PC-3 (cell line): Measurements from ENCODE around the gene SMARCAL1. TPM values are rescaled to one million over a fixed set of nuclear protein-coding genes. Genes with fewer than 3 reads are reported as not detected.

Experiments used
- ATAC-seq: fragments of 200-7000 bp; cut with Tn5 transposase; 2 replicates; pipeline ENCODE4 v1.9.1; 2020; ENCODE audit warnings: mild to moderate bottlenecking, moderate library complexity
- BruUV-seq: library from RNA; stranded (reverse); fragments of 400-500 nt; replicated peaks from 2 replicates; lab custom pipeline; 2021; lab: Mats Ljungman, UMichigan
- CTCF ChIA-PET: fragments of 300-600 bp; sonication (Branson Sonifier 250); formaldehyde crosslinking; loops from one replicate; lab custom pipeline; 2022; ENCODE audit warnings: antibody characterized with exemption; lab: Charles Lee
- POLR2A ChIA-PET: fragments of 300-600 bp; sonication (Branson Sonifier 250); formaldehyde crosslinking; loops from one replicate; lab custom pipeline; 2022; ENCODE audit warnings: antibody characterized with exemption; ENCODE audit not compliant: unreplicated experiment; lab: Charles Lee
- DNase-seq: peaks from one replicate; pipeline ENCODE4 v3.0.0-alpha.2; 2015
- H2AFZ ChIP-seq: fragments of 300-600 bp; sonication (generic); 2 replicates; pipeline ENCODE4 v1.6.0; 2016; ENCODE audit warnings: antibody characterized with exemption, low read length
- H3F3A ChIP-seq: fragments of 300-600 bp; sonication (generic); one replicate; pipeline ENCODE4 v1.6.0; 2017; ENCODE audit warnings: antibody characterized with exemption, low read length, control low read depth, mild to moderate bottlenecking; ENCODE audit not compliant: unreplicated experiment
- H3K27ac ChIP-seq: fragments of 300-600 bp; sonication (generic); 2 replicates; pipeline ENCODE4 v1.5.1; 2016; ENCODE audit warnings: mild to moderate bottlenecking, low read length
- H3K27me3 ChIP-seq: fragments of 300-600 bp; sonication (generic); 2 replicates; pipeline ENCODE4 v1.6.1; 2016; ENCODE audit warnings: low read length, mixed read lengths
- H3K36me3 ChIP-seq: fragments of 300-600 bp; sonication (generic); 2 replicates; pipeline ENCODE4 v1.6.1; 2016; ENCODE audit warnings: low read depth, mixed run types, low read length, mixed read lengths
- H3K4me1 ChIP-seq: fragments of 300-600 bp; sonication (generic); 2 replicates; pipeline ENCODE4 v1.5.1; 2016; ENCODE audit warnings: low read length; ENCODE audit not compliant: insufficient read depth
- H3K4me2 ChIP-seq: fragments of 300-600 bp; sonication (generic); 2 replicates; pipeline ENCODE4 v1.6.0; 2016; ENCODE audit warnings: low read length
- H3K4me3 ChIP-seq: fragments of 300-600 bp; sonication (generic); 2 replicates; pipeline ENCODE4 v1.5.1; 2016; ENCODE audit warnings: mild to moderate bottlenecking, low read length, mixed read lengths
- H3K79me2 ChIP-seq: fragments of 300-600 bp; sonication (generic); 2 replicates; pipeline ENCODE4 v1.6.1; 2017; ENCODE audit warnings: low read length, mixed read lengths
- H3K9ac ChIP-seq: fragments of 300-600 bp; sonication (generic); 2 replicates; pipeline ENCODE4 v1.6.0; 2016; ENCODE audit warnings: mild to moderate bottlenecking, low read length
- H3K9me2 ChIP-seq: fragments of 300-600 bp; sonication (generic); replicated peaks from 2 replicates; pipeline ENCODE4 v1.6.1; 2016; ENCODE audit warnings: mixed run types, low read length, mixed read lengths
- H3K9me3 ChIP-seq: fragments of 300-600 bp; sonication (generic); 2 replicates; pipeline ENCODE4 v1.6.1; 2016; ENCODE audit warnings: low read length, mixed read lengths
- H4K20me1 ChIP-seq: fragments of 300-600 bp; sonication (generic); 2 replicates; pipeline ENCODE4 v1.6.1; 2016; ENCODE audit warnings: low read length, mixed read lengths
- EZH2 ChIP-seq: fragments of 300-600 bp; sonication (generic); IDR thresholded peaks from one replicate; pipeline ENCODE4 v1.6.1; 2017; ENCODE audit warnings: antibody characterized with exemption, mild to moderate bottlenecking, low read length; ENCODE audit not compliant: unreplicated experiment
- EZH2phosphoT487 ChIP-seq: fragments of 300-600 bp; sonication (generic); IDR thresholded peaks from 2 replicates; pipeline ENCODE4 v1.6.1; 2018; ENCODE audit warnings: mild to moderate bottlenecking, antibody characterized with exemption, low read length, borderline replicate concordance
- intact Hi-C: fragments of 100-400 bp; cut with micrococcal nuclease; formaldehyde crosslinking; loops from 2 replicates; pipeline ENCODE4 v1.9.0; 2023
- total RNA-seq: library from RNA; depleted of rRNA; stranded (reverse); fragments of >200 nt; gene quantifications from 2 replicates; pipeline ENCODE4 v1.2.3, GENCODE V29; 2014
- TF ChIP-seq, protein P1 (sequence below): fragments of 300-600 bp; sonication (generic); conservative IDR thresholded peaks from 2 replicates; pipeline ENCODE4 v1.5.1; 2017; ENCODE audit warnings: antibody characterized with exemption, low read depth, mild to moderate bottlenecking, low read length

Gene SMARCAL1
- total RNA-seq, 1 experiment from 2014 or later: 8.3 TPM

DNA sequence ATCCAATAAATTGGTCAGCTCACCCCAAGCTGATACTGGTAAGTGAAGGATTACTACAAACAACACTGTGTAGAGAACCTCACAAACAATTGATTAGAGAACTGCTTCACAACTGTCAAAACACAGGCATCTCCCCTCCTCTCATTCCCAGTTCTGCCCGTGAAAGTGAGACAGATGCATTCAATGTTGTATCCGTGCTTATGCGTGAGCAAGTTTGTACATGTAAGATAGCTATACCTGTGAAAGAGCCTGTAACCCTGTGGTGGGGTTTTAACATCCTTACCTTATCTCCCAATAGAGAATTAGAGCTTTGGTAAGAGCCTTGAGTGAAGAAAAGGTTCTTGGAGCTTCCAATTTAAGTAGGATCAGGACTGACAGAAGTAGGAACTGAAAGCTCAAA is 49.1 kb upstream of the SMARCAL1 start:
- POLR2A ChIA-PET: no interaction called here
- H3K9me3 ChIP-seq: no peaks in the 10 kb centered on the region
- H3K36me3 ChIP-seq: no peaks in the 10 kb centered on the region
- H3K79me2 ChIP-seq: no peaks in the 10 kb centered on the region
- intact Hi-C loops: no loop called here
- H4K20me1 ChIP-seq: no peaks in the 10 kb centered on the region
- H3K4me3 ChIP-seq: no peak overlapping the region
- TF ChIP-seq EZH2: no peak
- TF ChIP-seq, protein P1, sequence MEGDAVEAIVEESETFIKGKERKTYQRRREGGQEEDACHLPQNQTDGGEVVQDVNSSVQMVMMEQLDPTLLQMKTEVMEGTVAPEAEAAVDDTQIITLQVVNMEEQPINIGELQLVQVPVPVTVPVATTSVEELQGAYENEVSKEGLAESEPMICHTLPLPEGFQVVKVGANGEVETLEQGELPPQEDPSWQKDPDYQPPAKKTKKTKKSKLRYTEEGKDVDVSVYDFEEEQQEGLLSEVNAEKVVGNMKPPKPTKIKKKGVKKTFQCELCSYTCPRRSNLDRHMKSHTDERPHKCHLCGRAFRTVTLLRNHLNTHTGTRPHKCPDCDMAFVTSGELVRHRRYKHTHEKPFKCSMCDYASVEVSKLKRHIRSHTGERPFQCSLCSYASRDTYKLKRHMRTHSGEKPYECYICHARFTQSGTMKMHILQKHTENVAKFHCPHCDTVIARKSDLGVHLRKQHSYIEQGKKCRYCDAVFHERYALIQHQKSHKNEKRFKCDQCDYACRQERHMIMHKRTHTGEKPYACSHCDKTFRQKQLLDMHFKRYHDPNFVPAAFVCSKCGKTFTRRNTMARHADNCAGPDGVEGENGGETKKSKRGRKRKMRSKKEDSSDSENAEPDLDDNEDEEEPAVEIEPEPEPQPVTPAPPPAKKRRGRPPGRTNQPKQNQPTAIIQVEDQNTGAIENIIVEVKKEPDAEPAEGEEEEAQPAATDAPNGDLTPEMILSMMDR: no peak
- no peak for TF ChIP-seq EZH2phosphoT487
- no peak overlapping the region for H3K9ac ChIP-seq
- peaks cover 6% of the 10 kb centered on the region; the same call in 1 of the 2 replicates for H3K27me3 ChIP-seq
- H2AFZ ChIP-seq: no peak overlapping the region
- peaks cover 11% of the 10 kb centered on the region for H3K4me1 ChIP-seq
- no TSS peak for BruUV-seq
- CTCF ChIA-PET: no interaction called here
- H3K4me2 ChIP-seq: no peak overlapping the region
- DNase-seq: no peak
- no peak for ATAC-seq
- no peaks in the 10 kb centered on the region for H3F3A ChIP-seq
- no peak overlapping the region for H3K27ac ChIP-seq
- no peaks in the 10 kb centered on the region for H3K9me2 ChIP-seq

DNA sequence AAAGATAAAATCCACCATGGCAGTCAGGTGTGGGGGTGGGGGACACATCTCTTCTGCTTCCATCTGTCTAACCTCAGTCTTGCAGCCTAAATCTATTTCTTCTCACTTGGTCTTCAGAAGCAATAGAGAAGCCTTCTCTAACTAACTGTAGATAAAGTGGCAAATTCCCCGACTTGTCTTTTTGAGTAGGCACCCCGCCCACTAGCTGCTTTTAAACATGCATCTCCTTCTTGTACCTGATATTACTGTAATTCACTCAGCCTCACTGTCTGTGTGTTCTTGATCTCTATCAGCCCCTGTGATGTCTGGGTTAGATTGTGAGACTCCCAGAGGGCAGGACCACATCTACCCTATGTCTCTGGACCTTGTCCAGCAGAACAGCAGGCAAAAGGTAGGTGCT is 46.8 kb upstream of the SMARCAL1 start:
- POLR2A ChIA-PET: no interaction called here

DNA sequence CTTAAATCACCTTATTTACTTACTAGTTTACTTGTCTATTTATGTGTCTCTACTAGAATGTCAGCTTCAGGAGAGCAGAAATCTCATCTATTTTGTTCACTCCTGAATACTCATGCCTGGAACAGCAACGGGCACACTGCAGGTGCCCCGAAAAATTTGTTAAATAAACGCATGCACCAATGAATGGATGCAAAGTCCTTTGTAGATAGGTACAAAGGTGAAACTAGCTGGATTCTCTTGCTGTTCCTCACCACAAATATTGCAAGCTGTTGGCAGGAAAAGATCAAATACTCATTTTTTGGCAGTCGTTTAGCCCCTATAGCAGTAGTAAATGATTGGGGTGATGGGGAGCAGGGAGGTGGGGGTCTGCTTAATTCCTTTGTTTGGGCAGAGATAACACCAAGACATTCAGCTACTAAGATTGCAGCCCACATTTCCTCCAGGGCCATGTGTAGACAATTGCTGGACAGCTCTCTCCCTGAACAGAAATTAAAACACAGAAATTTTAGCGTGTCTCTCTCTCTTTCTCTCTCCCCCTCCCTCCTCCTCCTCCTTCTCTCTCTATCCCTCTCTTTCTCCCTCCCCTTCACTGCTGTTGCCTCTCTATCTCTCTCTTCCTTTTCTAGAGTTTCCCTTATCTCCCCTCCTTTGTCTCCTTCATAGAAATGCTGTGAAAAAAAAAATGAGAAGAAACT is 45.4 kb upstream of the SMARCAL1 start:
- H3K36me3 ChIP-seq: no peaks in the 10 kb centered on the region
- H3K9me3 ChIP-seq: no peaks in the 10 kb centered on the region
- ChIA-PET CTCF (no interaction called here), POLR2A (no interaction called here)
- H3K4me3 ChIP-seq: no peak overlapping the region
- peak; percentile 11 for DNase-seq
- no peaks in the 10 kb centered on the region for H3K9me2 ChIP-seq
- TF ChIP-seq, protein P1: no peak
- TF ChIP-seq EZH2 (no peak), EZH2phosphoT487 (no peak)
- H4K20me1 ChIP-seq: no peaks in the 10 kb centered on the region
- no peak overlapping the region for H2AFZ ChIP-seq
- intact Hi-C loops: no loop called here
- no peak overlapping the region for H3K27ac ChIP-seq
- no peaks in the 10 kb centered on the region for H3K27me3 ChIP-seq
- no peak overlapping the region for H3K4me2 ChIP-seq
- BruUV-seq: no TSS peak
- no peak overlapping the region for H3K9ac ChIP-seq
- H3K4me1 ChIP-seq: peaks cover 17% of the 10 kb centered on the region
- no peak for ATAC-seq
- no peaks in the 10 kb centered on the region for H3F3A ChIP-seq
- H3K79me2 ChIP-seq: no peaks in the 10 kb centered on the region

More for the DNA sequence above, 46.8 kb upstream of the SMARCAL1 start:
- TF ChIP-seq EZH2phosphoT487 (no peak), EZH2 (no peak)
- TF ChIP-seq, protein P1: no peak
- no peak overlapping the region for H3K9ac ChIP-seq
- no peaks in the 10 kb centered on the region for H3K79me2 ChIP-seq
- H4K20me1 ChIP-seq: no peaks in the 10 kb centered on the region
- H3K36me3 ChIP-seq: no peaks in the 10 kb centered on the region
- H2AFZ ChIP-seq: no peak overlapping the region
- peaks cover 13% of the 10 kb centered on the region for H3K4me1 ChIP-seq
- BruUV-seq: no TSS peak
- CTCF ChIA-PET: no interaction called here
- H3K4me3 ChIP-seq: no peak overlapping the region
- H3K9me2 ChIP-seq: no peaks in the 10 kb centered on the region
- ATAC-seq (no peak), DNase-seq (no peak)
- H3K4me2 ChIP-seq: no peak overlapping the region
- H3K27me3 ChIP-seq: no peaks in the 10 kb centered on the region
- intact Hi-C loops: no loop called here
- no peaks in the 10 kb centered on the region for H3F3A ChIP-seq
- H3K27ac ChIP-seq: no peak overlapping the region
- H3K9me3 ChIP-seq: no peaks in the 10 kb centered on the region
